Measurements from ENCODE around the gene MAS1L.
A peak's percentile ranks its signal among the peaks of the same experiment; 100 is the strongest.
"Not testable (repeated sequence)": the region's sequence is repeated elsewhere in the genome, so short reads cannot be mapped to it uniquely, and the experiment has no call there.

MAS1L gene

GRCh38 chr6:29439006-29439405 is 48.8 kb downstream of the MAS1L start, which contains the start of gene OR10C1:
OR10C1 (plus strand) TSS chr6:29439306; CDS start chr6:29440016, 710 bp downstream.
- Histone ChIP-seq H3K4me1 (ENCODE audit: insufficient read depth, poor library complexity, severe bottlenecking) (no peaks in the 10 kb centered on the region), H3K4me3 (ENCODE audit: severe bottlenecking) (no peak within 1 kb of the TSS), H3K36me3 (ENCODE audit: low read depth) (no peaks in the 10 kb centered on the region), H3K9me3 (ENCODE audit: severe bottlenecking) (peaks cover 2% of the 10 kb centered on the region), H3K27me3 (ENCODE audit: insufficient read depth, poor library complexity, severe bottlenecking) (peaks cover 40% of the 10 kb centered on the region), H3K27ac (ENCODE audit: poor library complexity, severe bottlenecking) (no peak within 1 kb of the TSS)
- TF ChIP-seq CTCF (IDR thresholded peaks at IDR 0.05; ENCODE audit: poor library complexity, severe bottlenecking) = no peak
- ATAC-seq (ENCODE audit: low read depth) = no peak
- no peak for DNase-seq (ENCODE audit: low spot score)

- not testable (repeated sequence) for H3K9me3 ChIP-seq (ENCODE audit: severe bottlenecking); H3K27ac ChIP-seq (ENCODE audit: poor library complexity, severe bottlenecking); H3K4me3 ChIP-seq (ENCODE audit: severe bottlenecking); H3K36me3 ChIP-seq (ENCODE audit: low read depth); H3K4me1 ChIP-seq (ENCODE audit: insufficient read depth, poor library complexity, severe bottlenecking); ATAC-seq (ENCODE audit: low read depth); DNase-seq (ENCODE audit: low spot score)
- H3K27me3 ChIP-seq (ENCODE audit: insufficient read depth, poor library complexity, severe bottlenecking) = peaks cover 58% of the 10 kb centered on the region
- TF ChIP-seq CTCF (IDR thresholded peaks at IDR 0.05; ENCODE audit: poor library complexity, severe bottlenecking) = peak; percentile 53
Measured at GRCh38 chr6:29436730-29437129, 51.0 kb downstream of the MAS1L start.

Data from RWPE2 (cell line).